ENCODE data around the gene EIF2B2. TPM values are rescaled to one million over a fixed set of nuclear protein-coding genes. Genes with fewer than 3 reads are reported as not detected.

Gene EIF2B2
- total RNA-seq, 4 donors from 2014 or later = 37.0 to 45.6 (median 37.9) TPM

GRCh38 chr14:75016815-75017214, 14.1 kb downstream of the EIF2B2 start:
- no peak for DNase-seq (ENCODE audit: low spot score in 2 of 2)
- intact Hi-C loops (cut with DNase I; ENCODE audit: low total_unique reads) = no loop called here
- WGBS, 2 donors = 94 to 95% methylated on average over 3 of the region's 3 CpGs
- TF ChIP-seq CTCF (IDR thresholded peaks at IDR 0.05) (no peak), POLR2A (IDR thresholded peaks at IDR 0.05) (no peak)
- H3K4me3 ChIP-seq (ENCODE audit: low read depth, poor library complexity, severe bottlenecking) = no peak overlapping the region

GRCh38 chr14:75018694-75019093, 16.0 kb downstream of the EIF2B2 start:
- intact Hi-C loops (cut with DNase I; ENCODE audit: low total_unique reads) = no loop called here
- no peak for TF ChIP-seq POLR2A (IDR thresholded peaks at IDR 0.05)
- TF ChIP-seq CTCF (IDR thresholded peaks at IDR 0.05) = no peak
- 50 to 54% methylated on average over 3 of the region's 3 CpGs for WGBS, 2 donors
- no peak overlapping the region for H3K4me3 ChIP-seq (ENCODE audit: low read depth, poor library complexity, severe bottlenecking)
- no peak for DNase-seq (ENCODE audit: low spot score in 2 of 2)

- DNase-seq (ENCODE audit: low spot score in 2 of 2) = no peak
- no peak overlapping the region for H3K4me3 ChIP-seq (ENCODE audit: low read depth, poor library complexity, severe bottlenecking)
- 70 to 80% methylated on average over 8 of the region's 8 CpGs for WGBS, 2 donors
- intact Hi-C loops (cut with DNase I; ENCODE audit: low total_unique reads) = no loop called here
- TF ChIP-seq CTCF (IDR thresholded peaks at IDR 0.05) (no peak), POLR2A (IDR thresholded peaks at IDR 0.05) (no peak)
Observed at GRCh38 chr14:75022655-75023054, 19.9 kb downstream of the EIF2B2 start.

- no peak for DNase-seq (ENCODE audit: low spot score in 2 of 2)
- intact Hi-C loops (cut with DNase I; ENCODE audit: low total_unique reads) = no loop called here
- H3K4me3 ChIP-seq (ENCODE audit: low read depth, poor library complexity, severe bottlenecking) = no peak overlapping the region
- 76 to 100% methylated on average over 1 of the region's 1 CpG for WGBS, 2 donors
- TF ChIP-seq CTCF (IDR thresholded peaks at IDR 0.05) = no peak
- TF ChIP-seq POLR2A (IDR thresholded peaks at IDR 0.05) = no peak
Observed at GRCh38 chr14:75023108-75023507, 20.4 kb downstream of the EIF2B2 start.

- DNase-seq (ENCODE audit: low spot score in 2 of 2) = no peak
- no peak overlapping the region for H3K4me3 ChIP-seq (ENCODE audit: low read depth, poor library complexity, severe bottlenecking)
- intact Hi-C loops (cut with DNase I; ENCODE audit: low total_unique reads) = no loop called here
- 78 to 79% methylated on average over 4 of the region's 4 CpGs for WGBS, 2 donors
- no peak for TF ChIP-seq POLR2A (IDR thresholded peaks at IDR 0.05)
- TF ChIP-seq CTCF (IDR thresholded peaks at IDR 0.05) = no peak
Observed at GRCh38 chr14:75025082-75025481, 22.4 kb downstream of the EIF2B2 start.

GRCh38 chr14:75025876-75026275, 23.2 kb downstream of the EIF2B2 start:
- no peak overlapping the region for H3K4me3 ChIP-seq (ENCODE audit: low read depth, poor library complexity, severe bottlenecking)
- intact Hi-C loops (cut with DNase I; ENCODE audit: low total_unique reads) = no loop called here
- 97 to 98% methylated on average over 2 of the region's 2 CpGs for WGBS, 2 donors
- DNase-seq (ENCODE audit: low spot score in 2 of 2) = no peak
- TF ChIP-seq CTCF (IDR thresholded peaks at IDR 0.05) (no peak), POLR2A (IDR thresholded peaks at IDR 0.05) (no peak)

Measured in lower leg skin (tissue), 4 donors.